Loucy (cell line): Measurements from ENCODE around the gene ETDB.
"Not testable (repeated sequence)": the region's sequence is repeated elsewhere in the genome, so short reads cannot be mapped to it uniquely, and the experiment has no call there.

ENCODE experiments used
- H2AFZ ChIP-seq: fragments of 200-600 bp; sonication (generic); 2 replicates; pipeline ENCODE4 v1.6.0; 2016; ENCODE audit warnings: antibody characterized with exemption, mild to moderate bottlenecking, low read length, moderate library complexity
- H3F3A ChIP-seq: fragments of 200-600 bp; 2 replicates; pipeline ENCODE4 v1.6.0; 2016; ENCODE audit warnings: antibody characterized with exemption, low read depth, mild to moderate bottlenecking
- H3K27me3 ChIP-seq: fragments of 200-600 bp; sonication (generic); 2 replicates; pipeline ENCODE4 v1.6.1; 2014; ENCODE audit warnings: low read length, mild to moderate bottlenecking; ENCODE audit not compliant: insufficient read depth, poor library complexity, severe bottlenecking
- H3K36me3 ChIP-seq: fragments of 200-600 bp; sonication (generic); 2 replicates; pipeline ENCODE4 v1.6.1; 2016; ENCODE audit warnings: low read length; ENCODE audit not compliant: insufficient read depth
- H3K4me1 ChIP-seq: fragments of 200-600 bp; sonication (generic); 2 replicates; pipeline ENCODE4 v1.5.1; 2014; ENCODE audit warnings: low read length, mild to moderate bottlenecking; ENCODE audit not compliant: insufficient read depth, poor library complexity, severe bottlenecking
- H3K4me2 ChIP-seq: fragments of 200-600 bp; sonication (generic); 2 replicates; pipeline ENCODE4 v1.6.0; 2014; ENCODE audit warnings: antibody characterized with exemption, low read length, low read depth, mild to moderate bottlenecking; ENCODE audit not compliant: poor library complexity, severe bottlenecking
- H3K4me3 ChIP-seq: fragments of 200-600 bp; sonication (generic); 2 replicates; pipeline ENCODE4 v1.5.1; 2014; ENCODE audit warnings: low read length, mild to moderate bottlenecking, mixed read lengths; ENCODE audit not compliant: poor library complexity, severe bottlenecking
- H3K79me2 ChIP-seq: fragments of 200-600 bp; sonication (generic); 2 replicates; pipeline ENCODE4 v1.6.1; 2014; ENCODE audit warnings: low read length; ENCODE audit not compliant: insufficient read depth
- H3K9ac ChIP-seq: fragments of 200-600 bp; sonication (generic); 2 replicates; pipeline ENCODE4 v1.6.0; 2014; ENCODE audit warnings: mild to moderate bottlenecking, low read depth, low read length, moderate library complexity; ENCODE audit not compliant: poor library complexity, severe bottlenecking
- H3K9me2 ChIP-seq: fragments of 200-600 bp; sonication (generic); replicated peaks from 2 replicates; pipeline ENCODE4 v1.6.1; 2016; ENCODE audit warnings: low read depth, low read length, mixed read lengths
- H3K9me3 ChIP-seq: fragments of 200-600 bp; sonication (generic); 2 replicates; pipeline ENCODE4 v1.6.1; 2014; ENCODE audit warnings: mild to moderate bottlenecking, antibody characterized with exemption, low read length, low read depth; ENCODE audit not compliant: insufficient read depth
- H4K20me1 ChIP-seq: fragments of 200-600 bp; sonication (generic); 2 replicates; pipeline ENCODE4 v1.6.0; 2014; ENCODE audit warnings: antibody characterized with exemption, low read length, mild to moderate bottlenecking; ENCODE audit not compliant: insufficient read depth, poor library complexity, severe bottlenecking
- EZH2phosphoT487 ChIP-seq: fragments of 200-600 bp; IDR thresholded peaks from 2 replicates; pipeline ENCODE4 v1.6.1; 2018; ENCODE audit warnings: antibody characterized with exemption, mild to moderate bottlenecking, moderate library complexity, borderline replicate concordance
- TF ChIP-seq, protein P1 (sequence below): fragments of 200-600 bp; sonication (generic); conservative IDR thresholded peaks from 2 replicates; pipeline ENCODE4 v1.5.1; 2014; ENCODE audit warnings: mild to moderate bottlenecking, antibody characterized with exemption, low read length

The ETDB gene

DNA sequence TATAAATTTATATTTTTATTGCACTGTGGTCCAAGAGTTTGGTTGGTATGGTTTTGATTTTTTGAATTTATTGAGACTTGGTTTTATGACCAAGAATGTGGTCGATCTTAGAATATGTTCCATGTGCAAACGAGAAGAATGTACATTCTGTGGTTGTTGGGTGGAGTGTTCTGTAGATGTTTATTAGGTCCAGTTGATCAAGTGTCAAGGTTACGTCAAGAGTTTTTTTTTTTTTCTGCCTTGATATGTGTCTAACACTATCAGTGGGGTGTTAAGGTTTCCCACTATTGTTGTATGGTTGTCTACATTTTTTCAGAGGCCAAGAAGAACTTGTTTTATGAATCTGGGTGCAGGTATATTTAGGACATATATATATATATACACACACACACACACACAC lies 10.8 kb downstream of the ETDB start:
- no peaks in the 10 kb centered on the region for H3K4me1 ChIP-seq

DNA sequence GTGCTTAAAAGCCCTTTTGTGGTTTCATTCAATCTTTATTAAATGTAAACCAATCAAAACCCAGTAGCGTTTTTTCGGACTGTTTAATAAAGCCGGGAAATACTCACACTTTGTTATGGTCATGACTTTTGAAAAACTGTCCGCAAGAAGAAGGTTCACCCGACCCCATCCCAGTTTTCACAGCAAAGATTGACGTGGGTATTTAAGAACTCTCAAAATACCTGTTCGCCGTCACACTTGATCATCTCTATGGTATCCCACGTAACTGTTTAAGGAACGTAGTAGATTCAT lies 20.9 kb downstream of the ETDB start:
- no peak for TF ChIP-seq EZH2phosphoT487
- TF ChIP-seq, protein P1, sequence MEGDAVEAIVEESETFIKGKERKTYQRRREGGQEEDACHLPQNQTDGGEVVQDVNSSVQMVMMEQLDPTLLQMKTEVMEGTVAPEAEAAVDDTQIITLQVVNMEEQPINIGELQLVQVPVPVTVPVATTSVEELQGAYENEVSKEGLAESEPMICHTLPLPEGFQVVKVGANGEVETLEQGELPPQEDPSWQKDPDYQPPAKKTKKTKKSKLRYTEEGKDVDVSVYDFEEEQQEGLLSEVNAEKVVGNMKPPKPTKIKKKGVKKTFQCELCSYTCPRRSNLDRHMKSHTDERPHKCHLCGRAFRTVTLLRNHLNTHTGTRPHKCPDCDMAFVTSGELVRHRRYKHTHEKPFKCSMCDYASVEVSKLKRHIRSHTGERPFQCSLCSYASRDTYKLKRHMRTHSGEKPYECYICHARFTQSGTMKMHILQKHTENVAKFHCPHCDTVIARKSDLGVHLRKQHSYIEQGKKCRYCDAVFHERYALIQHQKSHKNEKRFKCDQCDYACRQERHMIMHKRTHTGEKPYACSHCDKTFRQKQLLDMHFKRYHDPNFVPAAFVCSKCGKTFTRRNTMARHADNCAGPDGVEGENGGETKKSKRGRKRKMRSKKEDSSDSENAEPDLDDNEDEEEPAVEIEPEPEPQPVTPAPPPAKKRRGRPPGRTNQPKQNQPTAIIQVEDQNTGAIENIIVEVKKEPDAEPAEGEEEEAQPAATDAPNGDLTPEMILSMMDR: no peak
- no peaks in the 10 kb centered on the region for H3F3A ChIP-seq
- H4K20me1 ChIP-seq: no peaks in the 10 kb centered on the region
- H3K79me2 ChIP-seq: no peaks in the 10 kb centered on the region
- no peak overlapping the region for H3K4me3 ChIP-seq
- H3K4me2 ChIP-seq: no peak overlapping the region
- H3K27me3 ChIP-seq: no peaks in the 10 kb centered on the region
- no peaks in the 10 kb centered on the region for H3K4me1 ChIP-seq
- no peaks in the 10 kb centered on the region for H3K36me3 ChIP-seq
- H3K9me3 ChIP-seq: no peaks in the 10 kb centered on the region
- H3K9me2 ChIP-seq: no peaks in the 10 kb centered on the region
- no peak overlapping the region for H2AFZ ChIP-seq
- H3K9ac ChIP-seq: no peak overlapping the region

More for the DNA sequence above, 10.8 kb downstream of the ETDB start:
- no peak overlapping the region for H3K4me2 ChIP-seq
- TF ChIP-seq EZH2phosphoT487: no peak
- TF ChIP-seq, protein P1: no peak
- no peak overlapping the region for H3K4me3 ChIP-seq
- no peaks in the 10 kb centered on the region for H3K9me3 ChIP-seq
- H3K36me3 ChIP-seq: no peaks in the 10 kb centered on the region
- no peaks in the 10 kb centered on the region for H3F3A ChIP-seq
- no peaks in the 10 kb centered on the region for H3K27me3 ChIP-seq
- no peaks in the 10 kb centered on the region for H3K9me2 ChIP-seq
- H3K9ac ChIP-seq: no peak overlapping the region
- H4K20me1 ChIP-seq: no peaks in the 10 kb centered on the region
- no peak overlapping the region for H2AFZ ChIP-seq
- no peaks in the 10 kb centered on the region for H3K79me2 ChIP-seq

DNA sequence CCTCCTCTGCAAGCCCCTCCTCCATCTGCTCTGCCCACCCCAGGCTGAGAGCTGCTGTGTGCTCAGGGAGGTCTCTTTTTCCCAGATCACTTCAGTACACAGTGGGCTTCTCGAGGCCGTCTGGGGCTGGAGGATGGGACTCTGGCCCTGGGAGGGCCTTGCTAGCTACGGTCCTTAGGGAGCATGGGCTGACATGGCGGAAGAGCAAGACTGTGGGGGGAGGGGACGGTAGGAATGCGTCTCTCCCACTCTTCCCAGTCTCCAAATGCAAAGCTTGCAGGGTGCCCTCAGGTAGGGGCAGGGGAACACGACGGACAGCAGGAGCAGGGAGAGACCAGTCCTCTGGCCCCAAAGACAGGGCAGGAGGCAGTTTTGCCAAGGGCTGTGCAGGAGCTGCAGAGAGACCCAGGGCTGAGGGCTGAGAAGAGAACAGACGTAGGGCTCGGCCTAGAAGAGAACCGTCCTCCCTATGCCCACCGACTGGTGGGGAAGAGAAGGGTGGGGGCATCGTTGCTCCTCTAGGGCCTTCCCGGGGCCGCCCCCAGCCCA lies 23.1 kb downstream of the ETDB start:
- not testable (repeated sequence) for H3K4me2 ChIP-seq, H3F3A ChIP-seq, H3K9ac ChIP-seq, H3K79me2 ChIP-seq, H2AFZ ChIP-seq, H3K9me3 ChIP-seq, H4K20me1 ChIP-seq, H3K9me2 ChIP-seq, H3K4me1 ChIP-seq, H3K4me3 ChIP-seq, H3K27me3 ChIP-seq, H3K36me3 ChIP-seq

DNA sequence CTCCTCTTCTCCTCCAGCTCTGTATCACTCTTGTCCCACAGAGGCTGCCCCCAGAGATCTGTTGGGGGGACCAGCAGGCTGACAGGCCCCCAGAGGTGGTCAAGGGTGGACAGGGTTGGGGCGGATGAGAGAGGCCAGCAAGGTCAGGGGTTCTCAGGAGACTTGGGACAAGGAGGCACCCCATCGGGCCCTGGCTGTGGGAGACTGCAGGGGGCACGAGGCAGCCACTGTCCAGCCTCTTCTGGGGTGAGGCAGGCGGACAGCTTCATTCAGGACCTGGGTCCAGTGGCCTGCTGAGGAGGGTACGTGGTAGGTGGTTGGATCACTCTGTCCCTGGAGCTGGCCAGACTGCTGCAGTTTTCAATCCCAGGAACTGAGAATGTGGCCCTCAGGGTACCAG lies 24.6 kb downstream of the ETDB start:
- Histone ChIP-seq H4K20me1 (no peaks in the 10 kb centered on the region), H3K9me3 (no peaks in the 10 kb centered on the region), H3K27me3 (no peaks in the 10 kb centered on the region), H3F3A (no peaks in the 10 kb centered on the region), H3K4me3 (no peak overlapping the region), H3K9ac (no peak overlapping the region), H3K4me1 (no peaks in the 10 kb centered on the region), H3K79me2 (no peaks in the 10 kb centered on the region), H3K9me2 (no peaks in the 10 kb centered on the region), H2AFZ (no peak overlapping the region), H3K36me3 (no peaks in the 10 kb centered on the region), H3K4me2 (no peak overlapping the region)
- TF ChIP-seq, protein P1: no peak
- TF ChIP-seq EZH2phosphoT487: no peak
